ENCODE measurements around the gene ZBTB25.

ZBTB25 gene

DNA sequence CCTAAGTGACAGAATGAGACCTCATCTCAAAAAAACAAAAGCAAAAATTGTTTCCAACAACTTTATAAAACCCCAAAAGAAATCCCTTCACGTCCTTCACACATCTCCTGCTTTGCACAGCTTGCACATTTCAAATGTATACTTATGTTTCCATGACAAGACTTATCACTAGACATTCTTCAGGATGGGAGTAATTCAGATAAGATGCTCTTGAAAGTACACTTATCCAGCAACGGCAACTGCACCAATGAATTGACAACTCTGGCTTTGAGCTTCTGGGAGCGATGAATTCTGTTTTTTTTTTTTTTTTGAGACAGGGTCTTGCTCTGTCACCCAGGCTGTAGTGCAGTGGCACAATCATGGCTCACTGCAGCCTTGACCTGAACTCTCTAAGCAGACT lies 69.1 kb downstream of the ZBTB25 start:
- DNase-seq, result no peak

DNA sequence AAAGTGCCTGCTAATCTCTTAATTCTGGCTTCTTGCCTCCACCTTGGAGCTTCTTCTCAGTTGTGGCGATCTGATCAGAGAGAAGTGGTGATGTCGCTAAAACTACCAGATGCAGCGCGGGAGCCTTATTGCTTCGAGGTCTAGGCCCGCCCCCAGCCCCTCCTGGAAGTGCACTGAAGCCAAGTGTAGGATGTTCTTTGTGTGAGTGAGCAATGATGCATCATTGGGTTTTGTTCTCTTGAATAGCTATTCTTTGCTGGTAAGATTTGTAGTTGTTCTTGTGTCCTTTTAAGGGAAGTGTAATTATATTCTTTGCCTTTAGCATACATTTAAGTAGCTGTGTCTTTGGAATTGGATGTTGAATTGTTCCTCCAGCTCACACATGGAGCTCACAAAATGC lies 79.7 kb downstream of the ZBTB25 start:
- no peak for DNase-seq

DNA sequence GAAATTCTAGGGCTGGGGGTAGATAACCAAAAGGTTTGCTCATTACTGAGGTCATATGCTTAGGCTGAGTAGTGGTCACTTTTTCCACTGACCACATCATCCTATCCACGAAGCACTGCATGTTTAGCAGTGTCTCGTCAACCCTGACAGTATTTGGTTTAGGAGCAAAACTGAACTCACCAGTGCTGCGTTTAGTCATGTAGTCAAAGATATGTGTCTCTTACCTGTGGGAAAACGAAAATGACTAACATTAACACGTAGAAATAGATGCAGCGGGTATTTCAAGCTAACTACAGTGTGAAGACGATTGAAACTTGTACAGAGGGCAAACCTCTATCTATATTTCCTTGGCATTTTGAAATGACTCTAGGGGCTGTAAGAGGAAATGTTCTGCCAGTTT lies 80.9 kb downstream of the ZBTB25 start:
- DNase-seq, result no peak

DNA sequence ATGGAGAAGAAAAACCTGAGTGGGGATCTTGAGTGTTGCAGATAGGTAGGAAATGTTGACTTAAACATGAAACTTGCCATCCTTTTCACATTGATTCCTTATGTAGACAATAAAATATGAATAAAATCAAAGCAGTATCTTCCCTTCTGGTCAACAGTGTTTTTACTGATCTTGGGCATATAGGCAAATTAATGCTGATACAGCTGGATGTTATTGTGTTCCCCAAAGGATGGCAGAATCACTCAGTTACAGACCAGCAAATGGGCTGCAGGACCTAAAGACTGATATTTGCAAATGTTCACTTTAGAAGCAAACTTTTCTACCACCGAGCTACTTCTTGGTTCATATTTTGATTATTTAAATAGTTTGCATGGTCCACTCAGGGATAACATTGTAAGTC lies 81.6 kb downstream of the ZBTB25 start:
- DNase-seq, result no peak

GRCh38 chr14:64421166-64421565 lies 82.5 kb downstream of the ZBTB25 start:
- no peak for DNase-seq

GRCh38 chr14:64419003-64419402 lies 84.6 kb downstream of the ZBTB25 start:
- DNase-seq, result no peak

DNA sequence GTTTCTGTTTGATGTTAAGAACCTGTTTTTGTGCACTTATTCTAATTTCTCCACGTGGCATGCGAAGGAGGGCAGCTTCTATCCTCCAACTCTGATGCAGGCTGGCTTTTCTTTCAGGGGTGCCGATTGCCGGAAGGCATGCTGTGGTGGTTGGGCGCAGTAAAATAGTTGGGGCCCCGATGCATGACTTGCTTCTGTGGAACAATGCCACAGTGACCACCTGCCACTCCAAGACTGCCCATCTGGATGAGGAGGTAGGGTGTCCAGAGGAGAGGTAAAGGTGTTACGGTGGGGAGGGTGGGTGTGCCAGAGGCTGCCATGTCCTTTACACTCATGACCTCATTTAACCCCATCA lies 85.9 kb downstream of the ZBTB25 start:
- no peak for DNase-seq

DNA sequence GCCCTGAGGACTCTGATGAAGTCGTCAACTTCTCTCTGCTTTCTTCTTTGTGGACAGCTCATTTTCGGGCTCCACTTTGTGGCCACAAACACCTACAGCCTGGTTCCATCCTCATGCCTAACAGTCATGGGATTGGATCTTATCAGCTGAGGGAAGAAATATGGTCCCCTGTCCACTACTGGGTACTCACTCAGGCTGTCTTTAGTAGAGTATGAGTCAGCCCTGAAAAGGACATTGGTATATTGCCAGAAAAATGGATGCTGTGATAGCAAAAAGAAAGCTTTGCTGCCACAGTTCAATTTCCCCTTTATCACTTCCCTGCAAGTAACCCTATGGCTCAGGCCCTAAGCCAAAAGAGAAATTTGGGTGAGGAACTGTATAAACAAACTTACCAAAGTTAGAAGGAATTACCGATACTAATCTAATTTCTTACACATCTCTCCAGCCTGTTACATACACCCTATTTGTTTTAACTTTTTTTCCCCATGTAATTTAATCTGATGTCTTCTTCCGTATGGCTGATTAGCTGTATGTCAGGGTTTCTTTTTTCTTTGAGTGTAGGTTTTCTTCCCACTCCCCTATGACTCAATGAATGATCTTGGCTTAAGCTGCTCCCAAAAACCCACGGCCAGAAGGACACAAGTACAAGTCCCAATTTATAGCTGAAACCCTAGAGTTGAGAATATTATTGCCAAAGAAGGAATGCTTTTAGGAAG lies 86.4 kb downstream of the ZBTB25 start:
- DNase-seq, result no peak

GRCh38 chr14:64416348-64416932 lies 87.2 kb downstream of the ZBTB25 start:
- DNase-seq, result no peak

GRCh38 chr14:64412237-64412636 lies 91.4 kb downstream of the ZBTB25 start:
- DNase-seq, result no peak

GRCh38 chr14:64411001-64411400 lies 92.6 kb downstream of the ZBTB25 start:
- DNase-seq, result no peak

DNA sequence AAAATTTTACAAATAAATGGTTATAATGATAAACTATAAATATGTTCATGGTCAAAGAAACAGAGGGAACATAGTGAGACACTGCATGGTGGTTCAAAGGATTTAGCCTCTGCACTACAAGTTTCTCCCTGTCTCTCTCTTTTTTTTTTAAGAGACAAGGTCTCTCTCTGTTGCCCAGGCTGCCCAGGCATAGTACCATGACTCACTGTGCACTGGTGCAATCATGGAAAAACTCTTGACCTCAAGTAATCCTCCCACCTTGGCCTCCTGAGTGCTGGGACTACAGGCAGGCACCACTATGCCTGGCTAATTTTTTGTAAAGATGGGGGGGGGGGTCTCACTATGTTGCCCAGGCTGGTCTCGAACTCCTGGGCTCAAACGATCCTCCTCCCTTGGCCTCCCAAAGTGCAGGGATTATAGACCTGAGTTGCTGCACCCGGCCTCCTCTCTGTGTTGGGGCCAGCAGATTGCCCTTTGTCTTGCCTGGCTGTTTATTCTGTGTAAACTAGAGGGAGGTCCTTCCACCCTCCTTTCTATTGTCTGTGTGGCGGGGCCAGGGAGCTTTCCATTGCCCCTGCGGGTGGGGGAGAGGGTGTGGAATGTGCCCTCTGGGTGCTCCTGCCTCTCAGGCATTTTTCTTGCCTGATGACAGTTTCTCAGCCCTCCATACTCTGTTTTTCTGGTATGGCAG lies 93.4 kb downstream of the ZBTB25 start:
- DNase-seq, result no peak

DNA sequence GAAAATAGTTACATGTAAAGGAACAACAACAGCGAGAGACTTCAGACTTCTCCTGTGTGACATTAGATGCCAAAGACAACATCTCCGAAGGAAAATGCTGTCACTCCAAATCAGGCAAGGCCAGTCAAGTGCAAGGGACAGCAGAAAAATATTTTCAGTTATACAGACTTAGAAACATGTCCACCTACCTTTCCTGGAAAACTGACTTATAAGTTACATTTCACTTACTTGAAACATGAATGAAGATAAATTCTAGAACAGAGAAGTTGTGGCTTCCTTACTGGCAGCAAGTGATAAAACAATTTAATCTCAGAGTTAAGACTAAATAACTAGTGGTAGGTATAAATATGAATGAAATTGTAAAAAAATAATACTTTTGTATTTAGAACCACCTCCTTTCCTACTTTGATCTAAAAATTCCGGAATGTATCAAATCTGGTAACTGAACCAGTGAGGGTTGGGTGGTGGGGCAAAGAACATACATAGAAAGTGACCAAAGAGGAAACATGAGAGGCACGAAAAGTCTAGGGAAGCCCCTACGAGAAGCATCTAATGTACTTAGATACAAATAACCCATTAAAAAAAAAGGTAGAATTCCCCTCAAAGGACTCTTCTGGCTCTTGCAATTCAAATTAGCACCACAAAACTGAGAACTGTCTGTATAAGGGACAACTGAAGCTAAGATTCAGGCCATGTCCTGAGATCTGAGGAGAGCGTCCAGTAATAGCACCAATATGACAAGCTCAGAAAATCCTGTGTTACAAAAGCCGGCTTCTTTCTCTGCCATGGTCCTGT lies 94.3 kb downstream of the ZBTB25 start:
- DNase-seq, result no peak

GRCh38 chr14:64407329-64407728 lies 96.3 kb downstream of the ZBTB25 start:
- no peak for DNase-seq

GRCh38 chr14:64405295-64405694 lies 98.3 kb downstream of the ZBTB25 start:
- no peak for DNase-seq

DNA sequence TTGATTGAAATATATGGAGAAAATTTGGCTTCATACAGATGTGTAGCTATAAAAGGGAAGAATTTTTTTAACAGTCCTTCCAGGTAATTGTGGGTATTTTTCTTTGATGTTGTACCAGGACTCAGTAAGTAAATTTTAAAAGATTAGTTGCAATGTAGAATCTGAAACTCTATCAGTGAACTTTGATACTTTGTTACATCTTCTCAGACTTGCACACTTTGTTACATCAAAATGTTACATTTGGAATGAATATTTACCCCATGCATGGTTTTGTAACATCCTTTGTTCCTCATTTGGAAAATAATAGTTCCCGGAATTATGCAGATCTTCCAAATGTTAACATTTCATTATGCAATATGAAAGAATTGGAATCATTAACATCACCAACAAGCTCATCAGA lies 101.7 kb downstream of the ZBTB25 start:
- DNase-seq, result no peak

GRCh38 chr14:64400829-64401459 lies 102.7 kb downstream of the ZBTB25 start:
- DNase-seq, result no peak
